Lower leg skin (tissue), 3 donors: Measurements from ENCODE around the gene SLC35G6.

Experiments
- POLR2A ChIP-seq, 2 donors: fragments of 450-650 bp; IDR thresholded peaks; one replicate each; pipeline ENCODE4 v1.6.1; 2016 to 2017; ENCODE audit warnings: antibody characterized with exemption in 2 of 2, mild to moderate bottlenecking in 1 of 2, moderate library complexity in 1 of 2
- TF ChIP-seq, protein P1 (sequence below), 3 donors: fragments of 450-650 bp; IDR thresholded peaks; one replicate each; pipeline ENCODE4 v1.5.1; 2016; ENCODE audit warnings: antibody characterized with exemption in 3 of 3, mild to moderate bottlenecking in 3 of 3, moderate library complexity in 2 of 3

DNA sequence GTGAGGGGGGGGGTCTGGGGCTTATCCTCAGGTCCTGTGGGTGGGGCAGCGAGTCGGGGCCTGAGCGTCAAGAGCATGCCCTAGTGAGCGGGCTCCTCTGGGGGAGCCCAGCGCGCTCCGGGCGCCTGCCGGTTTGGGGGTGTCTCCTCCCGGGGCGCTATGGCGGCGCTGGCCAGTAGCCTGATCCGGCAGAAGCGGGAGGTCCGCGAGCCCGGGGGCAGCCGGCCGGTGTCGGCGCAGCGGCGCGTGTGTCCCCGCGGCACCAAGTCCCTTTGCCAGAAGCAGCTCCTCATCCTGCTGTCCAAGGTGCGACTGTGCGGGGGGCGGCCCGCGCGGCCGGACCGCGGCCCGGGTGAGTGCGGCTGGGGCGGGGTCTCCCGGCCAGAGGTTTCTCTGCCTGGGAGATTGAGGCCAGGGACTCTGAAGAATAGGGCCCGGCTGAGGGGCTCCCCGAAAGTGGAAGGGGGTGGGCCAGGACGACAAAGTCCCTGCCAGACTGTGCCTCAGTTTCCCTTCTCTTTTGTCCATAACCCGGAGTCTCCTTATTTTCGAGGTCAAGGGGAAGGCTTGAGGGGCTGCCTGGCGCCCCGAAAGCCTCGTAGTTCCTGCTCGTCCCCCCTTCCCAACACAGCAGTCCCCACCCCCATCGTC lies 41.7 kb upstream of the SLC35G6 start, which contains the start of gene FGF11:
- TF ChIP-seq, protein P1, sequence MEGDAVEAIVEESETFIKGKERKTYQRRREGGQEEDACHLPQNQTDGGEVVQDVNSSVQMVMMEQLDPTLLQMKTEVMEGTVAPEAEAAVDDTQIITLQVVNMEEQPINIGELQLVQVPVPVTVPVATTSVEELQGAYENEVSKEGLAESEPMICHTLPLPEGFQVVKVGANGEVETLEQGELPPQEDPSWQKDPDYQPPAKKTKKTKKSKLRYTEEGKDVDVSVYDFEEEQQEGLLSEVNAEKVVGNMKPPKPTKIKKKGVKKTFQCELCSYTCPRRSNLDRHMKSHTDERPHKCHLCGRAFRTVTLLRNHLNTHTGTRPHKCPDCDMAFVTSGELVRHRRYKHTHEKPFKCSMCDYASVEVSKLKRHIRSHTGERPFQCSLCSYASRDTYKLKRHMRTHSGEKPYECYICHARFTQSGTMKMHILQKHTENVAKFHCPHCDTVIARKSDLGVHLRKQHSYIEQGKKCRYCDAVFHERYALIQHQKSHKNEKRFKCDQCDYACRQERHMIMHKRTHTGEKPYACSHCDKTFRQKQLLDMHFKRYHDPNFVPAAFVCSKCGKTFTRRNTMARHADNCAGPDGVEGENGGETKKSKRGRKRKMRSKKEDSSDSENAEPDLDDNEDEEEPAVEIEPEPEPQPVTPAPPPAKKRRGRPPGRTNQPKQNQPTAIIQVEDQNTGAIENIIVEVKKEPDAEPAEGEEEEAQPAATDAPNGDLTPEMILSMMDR (IDR thresholded peaks at IDR 0.05), result no peak
- no peak for TF ChIP-seq POLR2A (IDR thresholded peaks at IDR 0.05)
